Neural progenitor cell (in vitro differentiated cells): ENCODE results near the gene CCDC68. TPM values are rescaled to one million over a fixed set of nuclear protein-coding genes. Genes with fewer than 3 reads are reported as not detected.
A peak's percentile ranks its signal among the peaks of the same experiment; 100 is the strongest.

Experiments used
- DNase-seq: peaks from one replicate; pipeline ENCODE4 v3.0.0-alpha.2; 2016; ENCODE audit warnings: low spot score
- H2AFZ ChIP-seq: fragments of 200-600 bp; sonication (generic); replicated peaks from 2 replicates; pipeline ENCODE4 v1.6.1; 2016; ENCODE audit warnings: antibody characterized with exemption
- H3F3A ChIP-seq: fragments of 200-600 bp; sonication (generic); 2 replicates; pipeline ENCODE4 v1.6.1; 2016; ENCODE audit warnings: antibody characterized with exemption, low read depth
- H3K27ac ChIP-seq: fragments of 200-600 bp; sonication (generic); 2 replicates; pipeline ENCODE4 v1.5.1; 2016; ENCODE audit warnings: mild to moderate bottlenecking
- H3K27me3 ChIP-seq: fragments of 200-600 bp; sonication (generic); 2 replicates; pipeline ENCODE4 v1.6.1; 2016; ENCODE audit warnings: mild to moderate bottlenecking, moderate library complexity
- H3K36me3 ChIP-seq: fragments of 200-600 bp; sonication (generic); 2 replicates; pipeline ENCODE4 v1.5.1; 2016
- H3K4me1 ChIP-seq: fragments of 200-600 bp; sonication (generic); 2 replicates; pipeline ENCODE4 v1.6.1; 2016; ENCODE audit warnings: mixed run types
- H3K4me2 ChIP-seq: fragments of 200-600 bp; sonication (generic); 2 replicates; pipeline ENCODE4 v1.6.1; 2016
- H3K4me3 ChIP-seq: fragments of 200-600 bp; sonication (generic); 2 replicates; pipeline ENCODE4 v1.5.1; 2016
- H3K79me2 ChIP-seq: fragments of 200-600 bp; sonication (generic); 2 replicates; pipeline ENCODE4 v1.6.1; 2016; ENCODE audit warnings: low read depth
- H3K9ac ChIP-seq: fragments of 200-600 bp; sonication (generic); 2 replicates; pipeline ENCODE4 v1.6.1; 2016
- H3K9me3 ChIP-seq: fragments of 200-600 bp; sonication (generic); 2 replicates; pipeline ENCODE4 v1.5.1; 2016; ENCODE audit warnings: low read depth
- H4K20me1 ChIP-seq: fragments of 200-600 bp; sonication (generic); 2 replicates; pipeline ENCODE4 v1.6.1; 2016; ENCODE audit warnings: low read depth
- H3K27ac Mint-ChIP-seq: 3 replicates; pipeline ENCODE4 v1.8.0; 2021; ENCODE audit warnings: mixed read lengths
- H3K27me3 Mint-ChIP-seq: 2 replicates; pipeline ENCODE4 v1.8.0; 2022; ENCODE audit warnings: low read depth, mild to moderate bottlenecking, inconsistent platforms, moderate library complexity, mixed read lengths; ENCODE audit not compliant: insufficient read depth
- H3K36me3 Mint-ChIP-seq: 3 replicates; pipeline ENCODE4 v1.8.0; 2021; ENCODE audit warnings: mixed read lengths
- H3K4me1 Mint-ChIP-seq: 3 replicates; pipeline ENCODE4 v1.8.0; 2021; ENCODE audit warnings: mixed read lengths
- H3K4me3 Mint-ChIP-seq: 3 replicates; pipeline ENCODE4 v1.8.0; 2021; ENCODE audit warnings: mild to moderate bottlenecking, moderate library complexity, mixed read lengths
- H3K9me3 Mint-ChIP-seq: 3 replicates; pipeline ENCODE4 v1.8.0; 2020; ENCODE audit warnings: mixed read lengths
- EZH2 ChIP-seq: fragments of 200-600 bp; sonication (generic); IDR thresholded peaks from 2 replicates; pipeline ENCODE4 v1.6.1; 2017; ENCODE audit warnings: antibody characterized with exemption, mild to moderate bottlenecking, moderate library complexity
- EZH2phosphoT487 ChIP-seq: fragments of 200-600 bp; sonication (generic); IDR thresholded peaks from 2 replicates; pipeline ENCODE4 v1.6.1; 2017; ENCODE audit warnings: antibody characterized with exemption
- total RNA-seq: library from RNA; depleted of rRNA; stranded (reverse); fragments of >200 nt; gene quantifications from 2 replicates; pipeline ENCODE4 v1.2.3, GENCODE V29; 2015; ENCODE audit warnings: low replicate concordance
- TF ChIP-seq, protein P1 (sequence below): fragments of 200-600 bp; sonication (generic); IDR thresholded peaks from 2 replicates; pipeline ENCODE4 v1.5.1; 2017; ENCODE audit warnings: antibody characterized with exemption, mild to moderate bottlenecking

CCDC68 gene
- total RNA-seq, 1 donor from 2014 or later, result not detected

DNA sequence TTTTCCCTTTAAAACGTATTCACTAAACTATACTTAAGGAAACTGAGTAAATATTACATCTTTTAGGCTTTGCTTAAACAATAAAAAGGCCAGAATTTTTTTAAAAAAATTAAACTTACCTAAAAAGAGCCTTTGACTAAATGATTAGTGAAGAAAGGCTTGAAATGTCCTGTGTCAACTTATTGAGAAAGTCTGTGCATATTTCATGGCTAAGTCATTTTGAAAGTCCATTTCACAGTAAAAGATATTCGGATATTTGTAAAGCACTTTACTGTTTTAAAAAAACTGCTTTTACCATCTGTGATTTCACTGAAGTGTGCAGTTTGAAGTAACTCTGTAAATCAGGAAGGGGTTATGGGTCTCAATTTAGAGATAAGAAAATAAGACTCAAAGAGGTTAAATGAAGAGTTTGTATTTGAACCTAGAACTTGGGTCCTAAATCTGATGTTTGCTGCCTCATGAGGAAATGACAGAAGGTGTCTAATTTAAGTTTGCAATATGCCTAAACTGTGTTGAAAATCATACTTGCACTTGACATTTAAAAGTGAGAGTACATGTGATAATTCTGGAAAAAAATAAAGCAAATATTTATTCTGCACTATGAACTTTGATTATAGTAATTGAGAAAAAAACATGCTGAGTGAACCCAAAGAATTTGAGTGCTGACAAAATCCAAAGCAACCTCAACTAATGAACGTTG lies 80.5 kb downstream of the CCDC68 start:
- Mint-ChIP-seq H3K27ac (no peak overlapping the region), H3K4me1 (peaks cover 33% of the 10 kb centered on the region), H3K27me3 (peaks cover 5% of the 10 kb centered on the region), H3K9me3 (peaks cover 3% of the 10 kb centered on the region), H3K4me3 (no peak overlapping the region), H3K36me3 (no peaks in the 10 kb centered on the region)
- no peak overlapping the region for H2AFZ ChIP-seq
- no peak overlapping the region for H3K9ac ChIP-seq
- no peak overlapping the region for H3K4me2 ChIP-seq
- no peaks in the 10 kb centered on the region for H3K27me3 ChIP-seq
- no peak for DNase-seq
- no peaks in the 10 kb centered on the region for H4K20me1 ChIP-seq
- TF ChIP-seq, protein P1, sequence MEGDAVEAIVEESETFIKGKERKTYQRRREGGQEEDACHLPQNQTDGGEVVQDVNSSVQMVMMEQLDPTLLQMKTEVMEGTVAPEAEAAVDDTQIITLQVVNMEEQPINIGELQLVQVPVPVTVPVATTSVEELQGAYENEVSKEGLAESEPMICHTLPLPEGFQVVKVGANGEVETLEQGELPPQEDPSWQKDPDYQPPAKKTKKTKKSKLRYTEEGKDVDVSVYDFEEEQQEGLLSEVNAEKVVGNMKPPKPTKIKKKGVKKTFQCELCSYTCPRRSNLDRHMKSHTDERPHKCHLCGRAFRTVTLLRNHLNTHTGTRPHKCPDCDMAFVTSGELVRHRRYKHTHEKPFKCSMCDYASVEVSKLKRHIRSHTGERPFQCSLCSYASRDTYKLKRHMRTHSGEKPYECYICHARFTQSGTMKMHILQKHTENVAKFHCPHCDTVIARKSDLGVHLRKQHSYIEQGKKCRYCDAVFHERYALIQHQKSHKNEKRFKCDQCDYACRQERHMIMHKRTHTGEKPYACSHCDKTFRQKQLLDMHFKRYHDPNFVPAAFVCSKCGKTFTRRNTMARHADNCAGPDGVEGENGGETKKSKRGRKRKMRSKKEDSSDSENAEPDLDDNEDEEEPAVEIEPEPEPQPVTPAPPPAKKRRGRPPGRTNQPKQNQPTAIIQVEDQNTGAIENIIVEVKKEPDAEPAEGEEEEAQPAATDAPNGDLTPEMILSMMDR, result no peak
- TF ChIP-seq EZH2phosphoT487 (no peak), EZH2 (no peak)
- no peak overlapping the region for H3K27ac ChIP-seq
- H3K9me3 ChIP-seq, result no peaks in the 10 kb centered on the region
- H3K79me2 ChIP-seq, result no peaks in the 10 kb centered on the region
- H3K36me3 ChIP-seq, result no peaks in the 10 kb centered on the region
- H3F3A ChIP-seq, result no peaks in the 10 kb centered on the region
- H3K4me1 ChIP-seq, result peaks cover 18% of the 10 kb centered on the region
- no peak overlapping the region for H3K4me3 ChIP-seq

DNA sequence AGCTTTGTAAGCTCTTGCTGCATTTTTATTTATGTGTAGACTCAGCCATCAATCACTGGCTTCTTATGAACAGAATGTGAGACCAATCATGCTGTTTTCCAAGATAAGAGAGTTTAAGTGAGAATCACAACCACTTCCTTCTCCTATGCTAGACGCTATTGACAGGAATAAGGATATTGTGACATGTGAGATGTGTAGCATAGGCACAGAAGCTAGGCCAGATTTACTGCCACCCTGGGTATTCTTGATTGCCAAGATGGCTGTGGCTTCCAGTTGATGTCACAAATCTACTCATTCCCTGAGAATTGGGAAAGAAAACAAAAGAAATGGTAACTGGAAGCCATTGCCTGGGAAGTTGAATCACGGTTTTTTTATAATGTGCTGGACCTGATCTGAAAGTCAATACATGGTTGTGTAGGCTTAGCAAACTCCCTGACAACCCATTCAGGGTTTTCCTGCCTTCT lies 81.1 kb downstream of the CCDC68 start:
- Mint-ChIP-seq H3K4me3 (no peak overlapping the region), H3K9me3 (peaks cover 3% of the 10 kb centered on the region), H3K4me1 (peaks cover 33% of the 10 kb centered on the region), H3K27me3 (peaks cover 5% of the 10 kb centered on the region), H3K27ac (peak overlapping the region; percentile 24), H3K36me3 (no peaks in the 10 kb centered on the region)
- Histone ChIP-seq H3F3A (no peaks in the 10 kb centered on the region), H3K9ac (no peak overlapping the region), H3K79me2 (no peaks in the 10 kb centered on the region), H4K20me1 (no peaks in the 10 kb centered on the region), H2AFZ (no peak overlapping the region), H3K27me3 (no peaks in the 10 kb centered on the region), H3K4me2 (no peak overlapping the region), H3K36me3 (no peaks in the 10 kb centered on the region), H3K4me1 (peaks cover 18% of the 10 kb centered on the region), H3K27ac (no peak overlapping the region), H3K9me3 (no peaks in the 10 kb centered on the region), H3K4me3 (no peak overlapping the region)
- no peak for TF ChIP-seq EZH2
- TF ChIP-seq, protein P1, result no peak
- DNase-seq, result no peak

DNA sequence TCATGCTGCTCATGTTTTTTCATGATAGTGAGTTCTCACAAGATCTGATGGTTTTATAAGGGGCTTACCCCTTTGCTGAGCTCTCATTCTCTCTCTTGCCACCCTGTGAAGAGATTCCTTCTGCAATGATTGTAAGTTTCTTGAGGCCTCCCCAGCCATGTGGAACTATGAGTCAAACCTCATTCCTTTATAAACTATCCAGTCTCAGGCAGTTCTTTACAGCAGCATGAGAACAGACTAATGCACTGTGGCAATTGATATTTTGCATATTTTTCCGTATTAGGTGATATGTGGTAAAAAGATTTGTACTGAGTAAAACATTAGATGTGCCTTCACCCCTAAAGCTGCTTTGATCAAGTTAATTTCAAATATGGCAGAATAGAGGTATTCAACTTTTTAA lies 82.2 kb downstream of the CCDC68 start:
- DNase-seq, result no peak
- H3K9ac ChIP-seq, result no peak overlapping the region
- H3K36me3 ChIP-seq, result no peaks in the 10 kb centered on the region
- H3K27me3 ChIP-seq, result no peaks in the 10 kb centered on the region
- H2AFZ ChIP-seq, result no peak overlapping the region
- Mint-ChIP-seq H3K4me1 (peaks cover 29% of the 10 kb centered on the region), H3K4me3 (no peak overlapping the region), H3K9me3 (peaks cover 3% of the 10 kb centered on the region), H3K27me3 (peaks cover 5% of the 10 kb centered on the region), H3K36me3 (no peaks in the 10 kb centered on the region), H3K27ac (no peak overlapping the region)
- no peaks in the 10 kb centered on the region for H4K20me1 ChIP-seq
- H3K9me3 ChIP-seq, result no peaks in the 10 kb centered on the region
- H3K79me2 ChIP-seq, result no peaks in the 10 kb centered on the region
- H3K27ac ChIP-seq, result no peak overlapping the region
- H3K4me1 ChIP-seq, result peaks cover 11% of the 10 kb centered on the region
- H3K4me3 ChIP-seq, result no peak overlapping the region
- H3F3A ChIP-seq, result no peaks in the 10 kb centered on the region
- no peak for TF ChIP-seq EZH2phosphoT487
- TF ChIP-seq, protein P1, result no peak
- no peak for TF ChIP-seq EZH2
- H3K4me2 ChIP-seq, result no peak overlapping the region
